SK-N-SH treated with all-trans-retinoic acid at 6 μM for 48 hours (cell line): ENCODE results near the gene MEIS2.
"Not testable (repeated sequence)": the region's sequence is repeated elsewhere in the genome, so short reads cannot be mapped to it uniquely, and the experiment has no call there.

Source experiments
- ATAC-seq: fragments of 200-7000 bp; cut with Tn5 transposase; 3 replicates; pipeline ENCODE4 v1.9.1; 2020; ENCODE audit warnings: mild to moderate bottlenecking, moderate library complexity
- CSDC2 ChIP-seq: fragments of 250-450 bp; sonication (Bioruptor Pico); IDR thresholded peaks from 2 replicates; pipeline ENCODE4 v1.5.0; 2020; ENCODE audit warnings: mild to moderate bottlenecking, moderate library complexity
- ESRRG ChIP-seq: fragments of 250-450 bp; sonication (Bioruptor Pico); IDR thresholded peaks from 2 replicates; pipeline ENCODE4 v1.6.1; 2021; ENCODE audit warnings: mild to moderate bottlenecking
- GLIS3 ChIP-seq: fragments of 250-450 bp; sonication (Bioruptor Pico); IDR thresholded peaks from 2 replicates; pipeline ENCODE4 v1.5.0; 2020; ENCODE audit warnings: mild to moderate bottlenecking, moderate library complexity
- ISL1 ChIP-seq: fragments of 250-450 bp; sonication (Bioruptor Pico); IDR thresholded peaks from 2 replicates; pipeline ENCODE4 v2.1.2; 2022; ENCODE audit warnings: mild to moderate bottlenecking, moderate library complexity
- OSR1 ChIP-seq: fragments of 250-450 bp; sonication (Bioruptor Pico); IDR thresholded peaks from 2 replicates; pipeline ENCODE4 v1.8.0; 2022; ENCODE audit warnings: moderate library complexity, mild to moderate bottlenecking, inconsistent platforms
- PPARA ChIP-seq: fragments of 250-450 bp; sonication (Bioruptor Pico); IDR thresholded peaks from 2 replicates; pipeline ENCODE4 v1.5.0; 2020; ENCODE audit warnings: mild to moderate bottlenecking, borderline replicate concordance
- RARB ChIP-seq: fragments of 250-450 bp; sonication (Bioruptor Pico); IDR thresholded peaks from 2 replicates; pipeline ENCODE4 v1.8.0; 2021; ENCODE audit warnings: mild to moderate bottlenecking, moderate library complexity
- TCF4 ChIP-seq: fragments of 250-450 bp; sonication (Bioruptor Pico); IDR thresholded peaks from 2 replicates; pipeline ENCODE4 v1.8.0; 2021; ENCODE audit warnings: mild to moderate bottlenecking, moderate library complexity, borderline replicate concordance
- TOX ChIP-seq: fragments of 250-450 bp; sonication (Bioruptor Pico); IDR thresholded peaks from 2 replicates; pipeline ENCODE4 v1.8.0; 2021; ENCODE audit warnings: mild to moderate bottlenecking, moderate library complexity, borderline replicate concordance
- ZC3H10 ChIP-seq: fragments of 250-450 bp; sonication (Bioruptor Pico); IDR thresholded peaks from 2 replicates; pipeline ENCODE4 v1.5.1; 2021; ENCODE audit warnings: mild to moderate bottlenecking, moderate library complexity
- ZFP30 ChIP-seq: fragments of 450-650 bp; formaldehyde crosslinking; IDR thresholded peaks from 2 replicates; pipeline ENCODE4 v1.5.0; 2022; ENCODE audit warnings: mild to moderate bottlenecking, moderate library complexity
- ZNF70 ChIP-seq: fragments of 450-650 bp; formaldehyde crosslinking; IDR thresholded peaks from 2 replicates; pipeline ENCODE4 v1.5.0; 2020; ENCODE audit warnings: mild to moderate bottlenecking, moderate library complexity
- ZNF8 ChIP-seq: fragments of 450-650 bp; formaldehyde crosslinking; IDR thresholded peaks from 2 replicates; pipeline ENCODE4 v1.5.0; 2020; ENCODE audit warnings: mild to moderate bottlenecking, moderate library complexity
- TF ChIP-seq, protein P1 (sequence below): fragments of 250-450 bp; sonication (Bioruptor Pico); IDR thresholded peaks from 2 replicates; pipeline ENCODE4 v1.5.0; 2020; ENCODE audit warnings: mild to moderate bottlenecking, moderate library complexity
- TF ChIP-seq, protein P2 (sequence below): fragments of 250-450 bp; sonication (Bioruptor Pico); IDR thresholded peaks from 2 replicates; pipeline ENCODE4 v1.8.0; 2021; ENCODE audit warnings: low read depth, mild to moderate bottlenecking, moderate library complexity, borderline replicate concordance
- TF ChIP-seq, protein P3 (sequence below): fragments of 250-450 bp; sonication (Bioruptor Pico); IDR thresholded peaks from 2 replicates; pipeline ENCODE4 v1.5.1; 2020; ENCODE audit warnings: low read depth, mild to moderate bottlenecking, moderate library complexity
- TF ChIP-seq, protein P4 (sequence below): fragments of 250-450 bp; sonication (Bioruptor Pico); IDR thresholded peaks from 2 replicates; pipeline ENCODE4 v1.8.0; 2020; ENCODE audit warnings: mild to moderate bottlenecking, moderate library complexity, borderline replicate concordance

MEIS2 gene

DNA sequence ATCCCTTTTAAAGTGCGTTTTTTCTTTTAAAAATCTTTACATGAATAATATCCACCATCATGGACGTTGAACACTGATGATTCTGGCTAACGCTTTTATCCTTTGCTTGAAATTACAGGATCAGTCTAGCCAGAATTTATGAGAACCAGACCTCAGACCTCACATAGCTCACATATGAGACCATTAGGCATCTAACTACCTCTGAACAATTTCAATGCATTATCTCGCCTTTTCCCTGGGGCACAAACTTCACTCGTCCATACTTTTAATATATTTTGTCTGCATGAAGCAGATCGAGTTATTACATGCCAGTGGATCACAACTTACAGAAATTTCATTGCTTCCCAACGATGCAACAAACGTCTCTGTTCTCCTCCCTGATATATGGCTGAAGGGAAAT lies 105.6 kb downstream of the MEIS2 start:
- no peak for TF ChIP-seq PPARA (CRISPR knock-in tag)
- TF ChIP-seq ESRRG: no peak
- TF ChIP-seq RARB (CRISPR knock-in tag): no peak
- 0 out of 2 replicates have a peak, but pooled peaks have one; percentile 20 for TF ChIP-seq TCF4 (CRISPR knock-in tag)
- TF ChIP-seq ZNF8 (CRISPR knock-in tag): no peak
- no peak for ATAC-seq

DNA sequence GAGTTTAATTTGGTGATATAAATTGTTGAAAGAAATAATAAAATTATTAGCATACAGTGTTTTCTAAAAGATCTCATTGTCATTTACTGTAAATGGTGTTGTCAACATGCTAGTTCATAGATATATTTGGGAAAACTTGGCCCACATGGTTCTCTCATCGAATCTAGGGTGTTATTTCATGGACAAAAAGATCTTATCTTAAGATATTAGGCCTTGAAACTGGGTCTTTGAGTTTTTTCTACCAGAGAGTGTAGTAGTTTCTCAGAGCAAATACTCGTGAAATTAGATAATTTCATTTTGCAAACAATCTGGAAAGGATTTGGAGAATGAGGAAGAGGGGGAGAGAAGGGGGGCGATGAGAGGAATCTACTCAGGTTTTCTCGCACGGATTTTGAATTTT lies 107.9 kb downstream of the MEIS2 start:
- ATAC-seq: no peak
- TF ChIP-seq TCF4 (CRISPR knock-in tag) (peak; percentile 41; the same call in 1 of the 2 replicates), OSR1 (CRISPR knock-in tag) (no peak), ZNF70 (peak; percentile 63; the same call in 1 of the 2 replicates)

DNA sequence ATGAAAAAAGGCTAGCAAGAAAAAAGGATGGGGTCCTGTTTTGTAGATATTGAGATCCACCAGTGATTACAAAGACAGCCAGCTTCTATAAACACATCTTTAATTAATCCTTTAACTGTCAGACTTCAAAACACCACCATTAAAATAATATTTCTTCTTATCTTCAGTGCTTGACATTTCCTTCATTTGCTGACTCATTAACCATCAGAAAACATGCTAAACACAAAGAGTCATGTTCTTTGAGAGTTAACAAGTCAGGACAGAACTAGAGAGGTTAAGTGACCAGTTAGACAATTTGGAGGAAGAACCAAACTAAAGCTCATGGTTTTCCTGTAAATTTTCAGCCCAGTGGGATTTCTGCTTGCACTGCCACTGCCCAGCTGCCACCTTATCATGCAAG lies 111.4 kb downstream of the MEIS2 start:
- TF ChIP-seq, protein P1, sequence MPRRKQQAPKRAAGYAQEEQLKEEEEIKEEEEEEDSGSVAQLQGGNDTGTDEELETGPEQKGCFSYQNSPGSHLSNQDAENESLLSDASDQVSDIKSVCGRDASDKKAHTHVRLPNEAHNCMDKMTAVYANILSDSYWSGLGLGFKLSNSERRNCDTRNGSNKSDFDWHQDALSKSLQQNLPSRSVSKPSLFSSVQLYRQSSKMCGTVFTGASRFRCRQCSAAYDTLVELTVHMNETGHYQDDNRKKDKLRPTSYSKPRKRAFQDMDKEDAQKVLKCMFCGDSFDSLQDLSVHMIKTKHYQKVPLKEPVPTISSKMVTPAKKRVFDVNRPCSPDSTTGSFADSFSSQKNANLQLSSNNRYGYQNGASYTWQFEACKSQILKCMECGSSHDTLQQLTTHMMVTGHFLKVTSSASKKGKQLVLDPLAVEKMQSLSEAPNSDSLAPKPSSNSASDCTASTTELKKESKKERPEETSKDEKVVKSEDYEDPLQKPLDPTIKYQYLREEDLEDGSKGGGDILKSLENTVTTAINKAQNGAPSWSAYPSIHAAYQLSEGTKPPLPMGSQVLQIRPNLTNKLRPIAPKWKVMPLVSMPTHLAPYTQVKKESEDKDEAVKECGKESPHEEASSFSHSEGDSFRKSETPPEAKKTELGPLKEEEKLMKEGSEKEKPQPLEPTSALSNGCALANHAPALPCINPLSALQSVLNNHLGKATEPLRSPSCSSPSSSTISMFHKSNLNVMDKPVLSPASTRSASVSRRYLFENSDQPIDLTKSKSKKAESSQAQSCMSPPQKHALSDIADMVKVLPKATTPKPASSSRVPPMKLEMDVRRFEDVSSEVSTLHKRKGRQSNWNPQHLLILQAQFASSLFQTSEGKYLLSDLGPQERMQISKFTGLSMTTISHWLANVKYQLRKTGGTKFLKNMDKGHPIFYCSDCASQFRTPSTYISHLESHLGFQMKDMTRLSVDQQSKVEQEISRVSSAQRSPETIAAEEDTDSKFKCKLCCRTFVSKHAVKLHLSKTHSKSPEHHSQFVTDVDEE (CRISPR knock-in tag): no peak
- TF ChIP-seq ZFP30: no peak
- TF ChIP-seq, protein P2, sequence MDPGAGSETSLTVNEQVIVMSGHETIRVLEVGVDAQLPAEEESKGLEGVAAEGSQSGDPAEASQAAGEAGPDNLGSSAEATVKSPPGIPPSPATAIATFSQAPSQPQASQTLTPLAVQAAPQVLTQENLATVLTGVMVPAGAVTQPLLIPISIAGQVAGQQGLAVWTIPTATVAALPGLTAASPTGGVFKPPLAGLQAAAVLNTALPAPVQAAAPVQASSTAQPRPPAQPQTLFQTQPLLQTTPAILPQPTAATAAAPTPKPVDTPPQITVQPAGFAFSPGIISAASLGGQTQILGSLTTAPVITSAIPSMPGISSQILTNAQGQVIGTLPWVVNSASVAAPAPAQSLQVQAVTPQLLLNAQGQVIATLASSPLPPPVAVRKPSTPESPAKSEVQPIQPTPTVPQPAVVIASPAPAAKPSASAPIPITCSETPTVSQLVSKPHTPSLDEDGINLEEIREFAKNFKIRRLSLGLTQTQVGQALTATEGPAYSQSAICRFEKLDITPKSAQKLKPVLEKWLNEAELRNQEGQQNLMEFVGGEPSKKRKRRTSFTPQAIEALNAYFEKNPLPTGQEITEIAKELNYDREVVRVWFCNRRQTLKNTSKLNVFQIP (CRISPR knock-in tag): no peak
- no peak for TF ChIP-seq ESRRG
- no peak for TF ChIP-seq TCF4 (CRISPR knock-in tag)
- no peak for TF ChIP-seq CSDC2 (CRISPR knock-in tag)
- no peak for TF ChIP-seq ISL1 (CRISPR knock-in tag)
- TF ChIP-seq, protein P3, sequence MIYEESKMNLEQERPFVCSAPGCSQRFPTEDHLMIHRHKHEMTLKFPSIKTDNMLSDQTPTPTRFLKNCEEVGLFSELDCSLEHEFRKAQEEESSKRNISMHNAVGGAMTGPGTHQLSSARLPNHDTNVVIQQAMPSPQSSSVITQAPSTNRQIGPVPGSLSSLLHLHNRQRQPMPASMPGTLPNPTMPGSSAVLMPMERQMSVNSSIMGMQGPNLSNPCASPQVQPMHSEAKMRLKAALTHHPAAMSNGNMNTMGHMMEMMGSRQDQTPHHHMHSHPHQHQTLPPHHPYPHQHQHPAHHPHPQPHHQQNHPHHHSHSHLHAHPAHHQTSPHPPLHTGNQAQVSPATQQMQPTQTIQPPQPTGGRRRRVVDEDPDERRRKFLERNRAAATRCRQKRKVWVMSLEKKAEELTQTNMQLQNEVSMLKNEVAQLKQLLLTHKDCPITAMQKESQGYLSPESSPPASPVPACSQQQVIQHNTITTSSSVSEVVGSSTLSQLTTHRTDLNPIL (CRISPR knock-in tag): no peak
- TF ChIP-seq GLIS3 (CRISPR knock-in tag): no peak
- TF ChIP-seq ZC3H10 (CRISPR knock-in tag): no peak
- no peak for TF ChIP-seq ZNF8 (CRISPR knock-in tag)
- no peak for TF ChIP-seq TOX (CRISPR knock-in tag)
- TF ChIP-seq PPARA (CRISPR knock-in tag): no peak
- TF ChIP-seq, protein P4, sequence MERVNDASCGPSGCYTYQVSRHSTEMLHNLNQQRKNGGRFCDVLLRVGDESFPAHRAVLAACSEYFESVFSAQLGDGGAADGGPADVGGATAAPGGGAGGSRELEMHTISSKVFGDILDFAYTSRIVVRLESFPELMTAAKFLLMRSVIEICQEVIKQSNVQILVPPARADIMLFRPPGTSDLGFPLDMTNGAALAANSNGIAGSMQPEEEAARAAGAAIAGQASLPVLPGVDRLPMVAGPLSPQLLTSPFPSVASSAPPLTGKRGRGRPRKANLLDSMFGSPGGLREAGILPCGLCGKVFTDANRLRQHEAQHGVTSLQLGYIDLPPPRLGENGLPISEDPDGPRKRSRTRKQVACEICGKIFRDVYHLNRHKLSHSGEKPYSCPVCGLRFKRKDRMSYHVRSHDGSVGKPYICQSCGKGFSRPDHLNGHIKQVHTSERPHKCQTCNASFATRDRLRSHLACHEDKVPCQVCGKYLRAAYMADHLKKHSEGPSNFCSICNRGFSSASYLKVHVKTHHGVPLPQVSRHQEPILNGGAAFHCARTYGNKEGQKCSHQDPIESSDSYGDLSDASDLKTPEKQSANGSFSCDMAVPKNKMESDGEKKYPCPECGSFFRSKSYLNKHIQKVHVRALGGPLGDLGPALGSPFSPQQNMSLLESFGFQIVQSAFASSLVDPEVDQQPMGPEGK: no peak
- TF ChIP-seq RARB (CRISPR knock-in tag): no peak
- no peak for ATAC-seq

DNA sequence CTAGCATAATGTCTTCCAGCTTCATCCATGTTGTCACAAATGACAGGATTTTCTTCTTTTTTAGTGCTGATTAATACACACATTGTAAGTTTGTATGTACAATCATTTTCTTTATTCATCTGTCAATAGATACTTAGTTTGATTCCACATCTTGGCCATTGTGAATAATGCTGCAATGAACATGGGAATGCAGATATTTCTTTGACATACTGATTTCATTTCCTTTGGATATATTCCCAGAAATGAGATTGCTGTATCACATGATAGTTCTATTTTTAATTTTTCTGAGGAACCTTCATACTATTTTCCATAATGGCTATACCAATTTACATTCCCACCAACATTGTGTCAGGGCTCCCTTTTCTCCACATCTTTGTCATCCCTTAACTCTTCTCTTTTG lies 117.9 kb downstream of the MEIS2 start:
- ATAC-seq: peak; percentile 19; the same call in 1 of the 3 replicates
- TF ChIP-seq ZC3H10 (CRISPR knock-in tag) (no peak), CSDC2 (CRISPR knock-in tag) (no peak), TOX (CRISPR knock-in tag) (no peak), OSR1 (CRISPR knock-in tag) (no peak)
- TF ChIP-seq, protein P2 (CRISPR knock-in tag): no peak
- TF ChIP-seq, protein P4: no peak
- TF ChIP-seq, protein P1 (CRISPR knock-in tag): no peak
- TF ChIP-seq, all 23 proteins: peak for 0

DNA sequence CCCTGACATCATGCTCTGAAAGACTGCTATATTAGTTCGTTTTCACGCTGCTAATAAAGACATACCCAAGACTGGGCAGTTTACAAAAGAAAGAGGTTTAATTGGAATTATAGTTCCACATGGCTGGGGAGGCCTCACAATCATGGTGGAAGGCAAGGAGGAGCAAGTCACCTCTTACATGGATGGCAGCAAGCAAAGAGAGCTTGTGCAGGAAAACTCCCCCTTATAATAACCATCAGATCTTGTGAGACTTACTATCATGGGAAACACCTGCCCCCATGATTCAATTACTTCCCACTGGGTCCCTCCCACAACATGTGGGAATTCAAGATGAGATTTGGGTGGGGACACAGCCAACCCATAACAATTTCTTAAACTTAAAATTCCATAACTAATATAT lies 120.1 kb downstream of the MEIS2 start:
- ATAC-seq: not testable (repeated sequence)
